Body of pancreas (tissue), 4 donors: ENCODE measurements around the gene DIS3L2. TPM values are rescaled to one million over a fixed set of nuclear protein-coding genes. Genes with fewer than 3 reads are reported as not detected.

Source experiments
- ATAC-seq: fragments of 150-250 bp; one replicate; pipeline ENCODE4 v1.9.1; 2016
- DNase-seq, 4 donors: peaks; one replicate each; pipeline ENCODE4 v3.0.0-alpha.2; 2019
- H3K27ac ChIP-seq, 4 donors: fragments of 200-600 bp; sonication (generic); 1 replicate in 3 of 4; 2 replicates in 1 of 4; pipeline versions ENCODE4 v1.5.1 to v1.6.1; 2016 to 2019; ENCODE audit warnings: mild to moderate bottlenecking in 1 of 4, mixed read lengths in 1 of 4, moderate library complexity in 1 of 4
- H3K27me3 ChIP-seq, 2 donors: fragments of 200-600 bp; sonication (generic); one replicate each; pipeline ENCODE4 v1.6.0; 2016; ENCODE audit warnings: mild to moderate bottlenecking in 1 of 2
- H3K36me3 ChIP-seq, 2 donors: fragments of 200-600 bp; sonication (generic); replicated peaks in 1 of 2; 2 replicates each; pipeline ENCODE4 v1.5.1; 2016; ENCODE audit warnings: low read depth in 2 of 2; ENCODE audit not compliant: insufficient read depth in 1 of 2
- H3K4me1 ChIP-seq: fragments of 200-600 bp; sonication (generic); one replicate; pipeline ENCODE4 v1.6.0; 2016
- H3K4me3 ChIP-seq, 2 donors: fragments of 200-600 bp; sonication (generic); 1 replicate in 1 of 2; 2 replicates in 1 of 2; pipeline ENCODE4 v1.5.1; 2016 to 2019
- H3K9me3 ChIP-seq, 3 donors: fragments of 200-600 bp; sonication (generic); 1 replicate in 2 of 3; 2 replicates in 1 of 3; pipeline ENCODE4 v1.5.1; 2016
- CTCF ChIP-seq, 7 experiments: fragments of 450-650 bp in 4 of 7; fragments of 200-600 bp in 3 of 7; sonication (generic) in 3 of 7; IDR thresholded peaks; one replicate each; pipeline ENCODE4 v1.5.1; 2016 to 2019; ENCODE audit warnings: antibody characterized with exemption in 7 of 7
- POLR2A ChIP-seq, 3 donors: fragments of 450-650 bp; IDR thresholded peaks; one replicate each; pipeline ENCODE4 v1.6.1; 2016; ENCODE audit warnings: antibody characterized with exemption in 3 of 3, mild to moderate bottlenecking in 2 of 3
- WGBS, 2 donors: methylation state at CpG; one replicate each; pipeline ENCODE4 v1.1.5; 2017; 5-methylcytosine and 5-hydroxymethylcytosine counted together
- intact Hi-C: fragments of 100-400 bp; cut with DNase I; formaldehyde crosslinking; loops from one replicate; pipeline ENCODE4 v1.15.1; 2023
- total RNA-seq, 2 donors: library from RNA; depleted of rRNA; stranded (reverse); fragments of >200 nt; gene quantifications; one replicate each; pipeline ENCODE4 v1.1.0, GENCODE V29; 2016

Gene DIS3L2
- total RNA-seq, 2 donors from 2014 or later: 27.8 to 113 TPM

DNA sequence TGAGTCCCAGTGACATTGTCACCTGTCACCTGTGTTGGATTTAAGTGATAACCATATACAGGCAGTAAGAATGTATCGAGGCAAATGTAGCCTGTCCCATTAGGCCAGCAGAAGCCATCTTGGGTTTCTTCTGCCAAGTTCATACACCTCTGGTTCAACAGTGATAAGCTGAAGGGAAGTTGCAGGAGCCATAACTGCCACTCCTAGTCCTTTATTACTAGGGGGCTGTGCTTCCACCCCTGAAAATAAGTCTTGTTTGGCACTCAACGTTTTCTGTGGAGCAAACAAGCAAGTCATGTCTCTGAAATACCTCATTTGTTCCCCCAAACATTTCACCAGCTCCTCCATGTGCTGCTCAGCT lies 358.9 kb downstream of the DIS3L2 start:
- no peak overlapping the region for H3K4me3 ChIP-seq
- H3K36me3 ChIP-seq: no peaks in the 10 kb centered on the region
- peaks cover 32% of the 10 kb centered on the region for H3K4me1 ChIP-seq
- ATAC-seq (no peak), DNase-seq (no peak)
- H3K27me3 ChIP-seq: no peaks in the 10 kb centered on the region
- intact Hi-C loops: no loop called here
- no peaks in the 10 kb centered on the region for H3K9me3 ChIP-seq
- WGBS, 2 donors: 28 to 41% methylated on average over 2 of the region's 2 CpGs
- TF ChIP-seq POLR2A (IDR thresholded peaks at IDR 0.05): no peak
- no peak for TF ChIP-seq CTCF (IDR thresholded peaks at IDR 0.05)
- no peak overlapping the region for H3K27ac ChIP-seq

DNA sequence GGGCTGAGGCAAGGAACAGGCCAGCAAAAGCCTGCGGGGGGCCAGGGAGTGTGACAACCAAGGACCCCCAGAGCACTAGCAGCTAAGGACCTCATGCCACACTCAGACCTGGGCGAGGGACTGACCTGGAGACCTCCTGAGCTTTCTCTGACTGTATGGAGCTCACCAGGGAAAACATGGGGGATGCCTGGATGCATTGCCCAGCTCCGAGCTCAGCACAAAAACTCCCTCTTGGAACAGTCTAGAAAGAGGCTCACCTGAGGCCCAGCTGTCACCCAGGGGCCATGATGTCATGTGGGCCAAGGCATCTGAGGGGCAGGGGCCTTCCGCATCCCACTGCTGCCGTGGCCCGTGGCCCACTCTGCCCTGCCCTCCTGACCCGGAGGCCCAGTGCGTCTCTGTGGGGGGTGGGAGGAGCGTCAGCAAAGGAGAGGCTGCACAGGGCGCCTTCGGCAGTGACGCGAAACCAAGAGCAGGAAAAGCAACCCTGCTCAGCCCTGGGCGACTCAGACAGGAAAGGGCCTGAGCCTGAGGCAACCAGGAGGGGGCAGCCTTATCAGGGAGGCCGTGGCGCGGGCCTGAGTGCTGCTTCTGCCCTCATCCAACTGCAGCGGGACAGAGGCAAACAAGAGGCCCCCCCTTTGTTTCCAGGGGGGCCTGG lies 359.8 kb downstream of the DIS3L2 start:
- TF ChIP-seq CTCF (IDR thresholded peaks at IDR 0.05) (no peak), POLR2A (IDR thresholded peaks at IDR 0.05) (no peak)
- Histone ChIP-seq H3K9me3 (no peaks in the 10 kb centered on the region), H3K4me1 (peaks cover 32% of the 10 kb centered on the region), H3K27me3 (no peaks in the 10 kb centered on the region), H3K4me3 (no peak overlapping the region), H3K27ac (no peak overlapping the region), H3K36me3 (no peaks in the 10 kb centered on the region)
- DNase-seq (peak in 1 of 4 donors; percentile 10), ATAC-seq (no peak)
- WGBS, 2 donors: 90 to 94% methylated on average over 16 to 17 of the region's 18 CpGs
- intact Hi-C loops: no loop called here

- Histone ChIP-seq H3K27ac (no peak overlapping the region), H3K4me1 (peaks cover 32% of the 10 kb centered on the region), H3K27me3 (no peaks in the 10 kb centered on the region), H3K4me3 (no peak overlapping the region), H3K36me3 (no peaks in the 10 kb centered on the region), H3K9me3 (no peaks in the 10 kb centered on the region)
- whole genome bisulfite sequencing, 2 donors: 89 to 94% methylated on average over 3 to 9 of the region's 9 CpGs
- TF ChIP-seq CTCF (IDR thresholded peaks at IDR 0.05): no peak
- TF ChIP-seq POLR2A (IDR thresholded peaks at IDR 0.05): no peak
- no peak for ATAC-seq
- peak in 1 of 4 donors; percentile 5 for DNase-seq
- intact Hi-C loops: no loop called here
These were observed 360.5 kb downstream of the DIS3L2 start for GRCh38 chr2:232321817-232322559.

- H3K27me3 ChIP-seq: no peaks in the 10 kb centered on the region
- TF ChIP-seq POLR2A (IDR thresholded peaks at IDR 0.05): no peak
- TF ChIP-seq CTCF (IDR thresholded peaks at IDR 0.05): no peak
- intact Hi-C loops: no loop called here
- H3K9me3 ChIP-seq: no peaks in the 10 kb centered on the region
- peaks cover 32% of the 10 kb centered on the region for H3K4me1 ChIP-seq
- ATAC-seq (no peak), DNase-seq (peak in 1 of 4 donors; percentile 4)
- H3K27ac ChIP-seq: no peak overlapping the region
- H3K36me3 ChIP-seq: no peaks in the 10 kb centered on the region
- no peak overlapping the region for H3K4me3 ChIP-seq
- WGBS, 2 donors: 90 to 94% methylated on average over 13 to 17 of the region's 18 CpGs
These were observed 361.2 kb downstream of the DIS3L2 start for GRCh38 chr2:232322560-232323327.
